SK-N-SH (cell line): Measurements from ENCODE around the gene TSR2. TPM values are rescaled to one million over a fixed set of nuclear protein-coding genes. Genes with fewer than 3 reads are reported as not detected.

Experiments used
- CTCF ChIA-PET: fragments of 300-600, 350-600 bp; formaldehyde crosslinking; extraction: SDS; loops from one replicate; lab custom pipeline; 2021; lab: Yijun Ruan, JAX
- POLR2A ChIA-PET: fragments of 350-600 bp; sonication (Branson Sonifier 250); formaldehyde crosslinking; extraction: SDS; loops from one replicate; lab custom pipeline; 2020; ENCODE audit warnings: antibody characterized with exemption, inconsistent platforms; lab: Yijun Ruan, JAX
- DNase-seq: peaks from one replicate; pipeline ENCODE4 v3.0.0; 2012
- H2AFZ ChIP-seq: fragments of 200-600 bp; sonication (generic); 2 replicates; pipeline ENCODE4 v1.8.1; 2016; ENCODE audit warnings: antibody characterized with exemption, mild to moderate bottlenecking, low read depth
- H3F3A ChIP-seq: fragments of 200-600 bp; sonication (generic); replicated peaks from 2 replicates; pipeline ENCODE3; 2016; ENCODE audit warnings: antibody characterized with exemption, mild to moderate bottlenecking; ENCODE audit not compliant: insufficient read depth
- H3K27ac ChIP-seq, 2 experiments: fragments of 200-500 bp in 1 of 2; fragments of 200-600 bp in 1 of 2; sonication (Bioruptor generic) in 1 of 2; sonication (generic), shearing (Covaris generic) in 1 of 2; 2 replicates each; pipeline versions ENCODE4 v1.5.1 to v1.6.1; 2014 to 2016; ENCODE audit warnings: low read depth in 2 of 2, inconsistent platforms in 1 of 2, low read length in 1 of 2, mild to moderate bottlenecking in 1 of 2, mixed read lengths in 1 of 2
- H3K27me3 ChIP-seq: fragments of 200-600 bp; sonication (generic), shearing (Covaris generic); 2 replicates; pipeline ENCODE4 v1.6.1; 2016; ENCODE audit warnings: mixed run types; ENCODE audit not compliant: insufficient read depth
- H3K36me3 ChIP-seq, 2 experiments: fragments of 200-500 bp in 1 of 2; fragments of 200-600 bp in 1 of 2; sonication (Bioruptor generic) in 1 of 2; sonication (generic) in 1 of 2; replicated peaks in 1 of 2; 2 replicates each; pipeline versions ENCODE3 to v1.5.1; 2014 to 2016; ENCODE audit warnings: low read length in 1 of 2, mild to moderate bottlenecking in 1 of 2; ENCODE audit not compliant: insufficient read depth in 2 of 2, control insufficient read depth in 1 of 2
- H3K4me1 ChIP-seq, 2 experiments: fragments of 200-500 bp in 1 of 2; fragments of 200-600 bp in 1 of 2; sonication (Bioruptor generic) in 1 of 2; sonication (generic), shearing (Covaris generic) in 1 of 2; 2 replicates each; pipeline versions ENCODE4 v1.5.1 to v1.6.1; 2014 to 2016; ENCODE audit warnings: low read depth in 1 of 2, low read length in 1 of 2, mixed run types in 1 of 2; ENCODE audit not compliant: insufficient read depth in 2 of 2, control insufficient read depth in 1 of 2
- H3K4me2 ChIP-seq: fragments of 200-600 bp; sonication (generic), shearing (Covaris generic); 2 replicates; pipeline ENCODE4 v1.6.1; 2017; ENCODE audit warnings: mixed run types
- H3K4me3 ChIP-seq, 2 experiments: fragments of 200-500 bp in 1 of 2; fragments of 200-600 bp in 1 of 2; sonication (Bioruptor generic) in 1 of 2; sonication (generic), shearing (Covaris generic) in 1 of 2; 2 replicates each; pipeline versions ENCODE4 v1.5.1 to v1.8.1; 2014 to 2016; ENCODE audit warnings: low read depth in 2 of 2, inconsistent platforms in 1 of 2, low read length in 1 of 2, mild to moderate bottlenecking in 1 of 2, mixed read lengths in 1 of 2, moderate library complexity in 1 of 2
- H3K79me2 ChIP-seq: fragments of 200-600 bp; sonication (generic); 2 replicates; pipeline ENCODE4 v1.8.1; 2017; ENCODE audit warnings: mild to moderate bottlenecking; ENCODE audit not compliant: insufficient read depth
- H3K9ac ChIP-seq: fragments of 200-600 bp; sonication (generic); 2 replicates; pipeline ENCODE4 v1.6.1; 2017; ENCODE audit warnings: mixed run types
- H3K9me2 ChIP-seq: fragments of 200-600 bp; sonication (generic); 2 replicates; pipeline ENCODE4 v1.6.1; 2017; ENCODE audit warnings: mixed run types
- H3K9me3 ChIP-seq: fragments of 200-600 bp; sonication (generic); 2 replicates; pipeline ENCODE4 v1.6.1; 2017; ENCODE audit warnings: mixed run types, mild to moderate bottlenecking, moderate library complexity
- H4K20me1 ChIP-seq: fragments of 200-600 bp; sonication (generic); 2 replicates; pipeline ENCODE4 v1.6.1; 2017; ENCODE audit warnings: mild to moderate bottlenecking, mixed run types; ENCODE audit not compliant: insufficient read depth
- CHD2 ChIP-seq: fragments of 150-350 bp; IDR thresholded peaks from 2 replicates; pipeline ENCODE4 v1.6.1; 2018; ENCODE audit warnings: low read length; ENCODE audit not compliant: partially characterized antibody
- ELF1 ChIP-seq: IDR thresholded peaks from 2 replicates; pipeline ENCODE4 v1.4.0; 2012
- FOSL2 ChIP-seq: IDR thresholded peaks from 2 replicates; pipeline ENCODE4 v1.4.0; 2012; ENCODE audit warnings: low read depth, mild to moderate bottlenecking, moderate library complexity, borderline replicate concordance
- FOXJ3 ChIP-seq: sonication (generic); formaldehyde crosslinking; IDR thresholded peaks from 2 replicates; pipeline ENCODE4 v1.5.1; 2020; ENCODE audit warnings: mild to moderate bottlenecking, missing genetic modification reagents
- GABPA ChIP-seq: IDR thresholded peaks from 2 replicates; pipeline ENCODE4 v1.4.0; 2012; ENCODE audit warnings: low read depth, mild to moderate bottlenecking
- GATA2 ChIP-seq: sonication (generic); formaldehyde crosslinking; IDR thresholded peaks from 2 replicates; pipeline ENCODE4 v1.5.0; 2020; ENCODE audit warnings: mild to moderate bottlenecking, missing genetic modification reagents
- JUND ChIP-seq: IDR thresholded peaks from 2 replicates; pipeline ENCODE4 v1.4.0; 2012
- NFIC ChIP-seq: IDR thresholded peaks from 2 replicates; pipeline ENCODE4 v1.4.0; 2012; ENCODE audit warnings: borderline replicate concordance
- POLR2AphosphoS5 ChIP-seq: IDR thresholded peaks from 2 replicates; pipeline ENCODE4 v1.6.1; 2012; ENCODE audit warnings: low read depth, low read length
- RAD21 ChIP-seq: IDR thresholded peaks from 2 replicates; pipeline ENCODE4 v1.6.1; 2012; ENCODE audit warnings: mild to moderate bottlenecking, low read length
- RCOR1 ChIP-seq: fragments of 150-350 bp; IDR thresholded peaks from 2 replicates; pipeline ENCODE4 v1.6.1; 2017; ENCODE audit warnings: antibody characterized with exemption, low read length
- RFX5 ChIP-seq: IDR thresholded peaks from 2 replicates; pipeline ENCODE4 v1.6.1; 2012; ENCODE audit warnings: mild to moderate bottlenecking, improper control_type of control experiment, low read length
- RXRA ChIP-seq: IDR thresholded peaks from 2 replicates; pipeline ENCODE4 v1.4.0; 2012; ENCODE audit warnings: low read depth, mild to moderate bottlenecking, borderline replicate concordance
- TAF1 ChIP-seq: IDR thresholded peaks from 2 replicates; pipeline ENCODE4 v1.6.1; 2012; ENCODE audit warnings: low read depth, mild to moderate bottlenecking, low read length, moderate library complexity, borderline replicate concordance
- TEAD4 ChIP-seq: IDR thresholded peaks from 2 replicates; pipeline ENCODE4 v1.4.0; 2012; ENCODE audit warnings: mild to moderate bottlenecking, borderline replicate concordance; ENCODE audit not compliant: insufficient read depth
- USF2 ChIP-seq: fragments of 150-350 bp; IDR thresholded peaks from 2 replicates; pipeline ENCODE4 v1.6.1; 2017; ENCODE audit warnings: antibody characterized with exemption, low read length, low read depth, borderline replicate concordance
- WGBS: methylation state at CpG from one replicate; pipeline ENCODE4 v1.1.6; 2017; ENCODE audit warnings: low lambda C conversion rate; 5-methylcytosine and 5-hydroxymethylcytosine counted together
- polyA plus RNA-seq, 3 experiments: library from polyadenylated mRNA; depleted of rRNA; stranded (reverse); fragments of >200 nt; gene quantifications; 2 replicates each; pipeline ENCODE4 v1.2.3, GENCODE V29; 2012
- TF ChIP-seq, protein P1 (sequence below): IDR thresholded peaks from 2 replicates; pipeline ENCODE4 v1.4.0; 2012; ENCODE audit warnings: low read depth, borderline replicate concordance
- TF ChIP-seq, protein P2 (sequence below): IDR thresholded peaks from 2 replicates; pipeline ENCODE4 v1.4.0; 2012; ENCODE audit warnings: low read depth, borderline replicate concordance

Gene TSR2
- polyA plus RNA-seq, 1 of the 3 experiments (the other 2 are of a cell fraction), result 32.8 TPM

DNA sequence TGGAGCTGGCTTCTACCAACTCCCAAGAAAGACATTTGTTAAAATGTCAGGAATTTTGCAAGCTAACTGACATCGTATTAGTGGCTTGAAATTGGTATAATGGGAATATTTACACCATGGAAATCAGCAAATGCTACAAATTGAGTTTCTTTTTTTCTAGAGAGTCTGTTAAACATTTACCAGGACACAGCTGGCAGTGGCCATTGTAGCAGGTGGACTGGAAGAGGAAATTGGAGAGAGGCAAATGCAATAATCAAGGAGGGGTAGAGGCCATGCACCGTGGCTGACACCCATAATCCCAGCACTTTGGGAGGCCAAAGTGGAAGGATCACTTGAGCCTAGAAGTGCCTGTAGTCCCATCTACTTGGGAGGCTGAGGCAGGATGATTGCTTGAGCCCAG is 32.9 kb upstream of the TSR2 start:
- TF ChIP-seq FOXJ3 (CRISPR knock-in tag) (no peak), TAF1 (no peak), CHD2 (no peak), RCOR1 (no peak), ELF1 (no peak), JUND (no peak)
- TF ChIP-seq, protein P1, sequence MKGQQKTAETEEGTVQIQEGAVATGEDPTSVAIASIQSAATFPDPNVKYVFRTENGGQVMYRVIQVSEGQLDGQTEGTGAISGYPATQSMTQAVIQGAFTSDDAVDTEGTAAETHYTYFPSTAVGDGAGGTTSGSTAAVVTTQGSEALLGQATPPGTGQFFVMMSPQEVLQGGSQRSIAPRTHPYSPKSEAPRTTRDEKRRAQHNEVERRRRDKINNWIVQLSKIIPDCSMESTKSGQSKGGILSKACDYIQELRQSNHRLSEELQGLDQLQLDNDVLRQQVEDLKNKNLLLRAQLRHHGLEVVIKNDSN, result no peak
- WGBS, result 19% methylated on average over 2 of the region's 2 CpGs
- POLR2A ChIA-PET, result no interaction called here

DNA sequence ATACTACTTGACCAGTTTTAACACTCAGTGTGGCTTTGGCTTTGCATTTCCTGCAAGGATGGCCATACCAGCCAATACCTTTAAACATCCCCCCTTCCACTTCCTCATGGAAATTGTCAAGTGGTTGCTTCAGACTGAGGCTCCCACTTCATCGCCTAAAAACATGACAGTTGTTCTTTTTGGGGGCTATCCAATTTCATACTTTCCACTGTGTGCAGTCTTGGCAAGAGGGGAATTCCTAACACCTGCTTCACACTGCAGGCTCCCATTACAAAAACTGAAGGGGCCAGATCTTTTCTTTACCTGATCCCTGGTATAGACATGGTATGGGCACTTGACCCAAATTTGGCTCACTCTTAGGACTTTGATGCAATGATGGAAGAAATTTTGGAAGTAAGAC is 28.5 kb upstream of the TSR2 start:
- Histone ChIP-seq H3K27ac (no peak overlapping the region), H3K27me3 (0 out of 2 replicates have a peak, but pooled peaks cover 15% of the 10 kb centered on the region), H4K20me1 (no peaks in the 10 kb centered on the region), H3K4me2 (no peak overlapping the region), H3K36me3 (no peaks in the 10 kb centered on the region), H3K9me2 (no peaks in the 10 kb centered on the region), H3K79me2 (no peaks in the 10 kb centered on the region), H3K9ac (no peak overlapping the region), H3K4me1 (no peaks in the 10 kb centered on the region), H3F3A (no peaks in the 10 kb centered on the region), H2AFZ (no peak overlapping the region), H3K9me3 (no peaks in the 10 kb centered on the region), H3K4me3 (no peak overlapping the region)
- DNase-seq, result no peak
- TF ChIP-seq GATA2 (no peak), RFX5 (no peak), USF2 (no peak), JUND (no peak), FOXJ3 (CRISPR knock-in tag) (no peak), POLR2AphosphoS5 (no peak), NFIC (no peak), FOSL2 (no peak), GABPA (no peak), TAF1 (no peak), RAD21 (no peak), TEAD4 (no peak), CHD2 (no peak), RXRA (no peak)
- TF ChIP-seq, protein P2, sequence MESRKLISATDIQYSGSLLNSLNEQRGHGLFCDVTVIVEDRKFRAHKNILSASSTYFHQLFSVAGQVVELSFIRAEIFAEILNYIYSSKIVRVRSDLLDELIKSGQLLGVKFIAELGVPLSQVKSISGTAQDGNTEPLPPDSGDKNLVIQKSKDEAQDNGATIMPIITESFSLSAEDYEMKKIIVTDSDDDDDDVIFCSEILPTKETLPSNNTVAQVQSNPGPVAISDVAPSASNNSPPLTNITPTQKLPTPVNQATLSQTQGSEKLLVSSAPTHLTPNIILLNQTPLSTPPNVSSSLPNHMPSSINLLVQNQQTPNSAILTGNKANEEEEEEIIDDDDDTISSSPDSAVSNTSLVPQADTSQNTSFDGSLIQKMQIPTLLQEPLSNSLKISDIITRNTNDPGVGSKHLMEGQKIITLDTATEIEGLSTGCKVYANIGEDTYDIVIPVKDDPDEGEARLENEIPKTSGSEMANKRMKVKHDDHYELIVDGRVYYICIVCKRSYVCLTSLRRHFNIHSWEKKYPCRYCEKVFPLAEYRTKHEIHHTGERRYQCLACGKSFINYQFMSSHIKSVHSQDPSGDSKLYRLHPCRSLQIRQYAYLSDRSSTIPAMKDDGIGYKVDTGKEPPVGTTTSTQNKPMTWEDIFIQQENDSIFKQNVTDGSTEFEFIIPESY, result no peak
- 50% methylated on average over 1 of the region's 1 CpG for WGBS
- ChIA-PET POLR2A (no interaction called here), CTCF (no interaction called here)

More for the DNA sequence above, 32.9 kb upstream of the TSR2 start:
- CTCF ChIA-PET, result no interaction called here
- no peak overlapping the region for H2AFZ ChIP-seq
- no peaks in the 10 kb centered on the region for H3K4me1 ChIP-seq
- H3K4me3 ChIP-seq, result no peak overlapping the region
- H3K27me3 ChIP-seq, result peaks cover 15% of the 10 kb centered on the region; the same call in 1 of the 2 replicates
- no peaks in the 10 kb centered on the region for H3K36me3 ChIP-seq
- DNase-seq, result no peak
- H3K9me3 ChIP-seq, result no peaks in the 10 kb centered on the region
- no peak overlapping the region for H3K4me2 ChIP-seq
- no peaks in the 10 kb centered on the region for H3F3A ChIP-seq
- H3K79me2 ChIP-seq, result no peaks in the 10 kb centered on the region
- no peaks in the 10 kb centered on the region for H3K9me2 ChIP-seq
- no peaks in the 10 kb centered on the region for H4K20me1 ChIP-seq
- H3K9ac ChIP-seq, result no peak overlapping the region
- H3K27ac ChIP-seq, result no peak overlapping the region
